ELR (cell line): ENCODE results near the gene F8.

Source experiments
- DNase-seq: peaks from one replicate; pipeline ENCODE4 v3.0.0-alpha.2; 2015; ENCODE audit warnings: low read depth

Gene F8

DNA sequence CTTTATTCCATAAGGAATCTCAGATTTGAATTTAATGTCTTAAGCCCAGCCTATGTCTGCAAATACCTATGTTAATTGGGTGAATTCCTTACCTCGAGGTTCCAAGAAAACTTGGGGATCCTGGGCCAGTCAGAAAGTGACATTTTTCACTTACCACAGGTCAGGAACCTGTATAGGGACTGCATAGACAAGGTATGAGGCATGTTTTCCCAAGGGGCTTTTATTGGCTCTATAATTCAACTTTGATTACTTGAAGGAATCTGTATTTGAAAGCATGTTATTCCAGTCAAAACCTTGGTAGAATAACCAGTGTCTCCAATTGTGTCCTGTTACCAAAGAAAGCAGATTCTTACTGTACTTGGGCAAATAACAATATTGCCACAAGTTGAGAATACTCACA is 208.7 kb downstream of the F8 start:
- DNase-seq, result no peak

DNA sequence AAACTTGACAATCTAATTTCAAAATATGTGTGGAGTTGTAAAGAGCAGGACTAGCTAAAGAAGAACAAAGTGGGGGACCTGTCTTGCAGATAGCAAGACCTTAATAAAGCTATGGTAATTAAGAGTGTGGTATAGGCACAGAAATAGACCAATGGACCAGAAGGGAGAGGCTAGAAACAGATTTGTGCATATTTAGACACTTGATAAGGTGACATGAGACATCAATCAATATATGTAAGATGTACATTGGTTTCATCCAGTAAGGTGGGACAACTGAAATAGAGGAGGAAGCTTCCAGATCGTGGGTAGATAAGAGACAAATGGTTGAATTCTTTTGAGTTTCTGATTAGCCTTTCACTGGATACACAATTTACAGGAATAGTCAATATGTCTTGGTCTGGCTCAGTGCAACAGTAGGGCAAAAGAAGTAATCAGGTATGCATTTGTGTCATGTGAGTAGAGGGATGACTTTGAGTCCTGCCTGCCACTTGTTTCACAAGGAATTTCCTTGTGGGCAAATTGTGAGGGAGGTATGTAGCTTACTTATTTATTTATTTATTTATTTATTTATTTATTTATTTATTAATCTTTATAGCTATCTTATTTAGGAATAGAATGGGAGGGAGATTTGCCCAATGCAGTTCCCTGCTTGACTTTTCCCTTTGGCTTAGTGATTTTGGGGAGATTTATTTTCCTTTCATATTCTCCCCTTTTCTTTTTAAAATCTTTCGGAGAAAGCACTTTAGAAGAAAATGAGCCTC is 210.0 kb downstream of the F8 start:
- DNase-seq, result no peak

DNA sequence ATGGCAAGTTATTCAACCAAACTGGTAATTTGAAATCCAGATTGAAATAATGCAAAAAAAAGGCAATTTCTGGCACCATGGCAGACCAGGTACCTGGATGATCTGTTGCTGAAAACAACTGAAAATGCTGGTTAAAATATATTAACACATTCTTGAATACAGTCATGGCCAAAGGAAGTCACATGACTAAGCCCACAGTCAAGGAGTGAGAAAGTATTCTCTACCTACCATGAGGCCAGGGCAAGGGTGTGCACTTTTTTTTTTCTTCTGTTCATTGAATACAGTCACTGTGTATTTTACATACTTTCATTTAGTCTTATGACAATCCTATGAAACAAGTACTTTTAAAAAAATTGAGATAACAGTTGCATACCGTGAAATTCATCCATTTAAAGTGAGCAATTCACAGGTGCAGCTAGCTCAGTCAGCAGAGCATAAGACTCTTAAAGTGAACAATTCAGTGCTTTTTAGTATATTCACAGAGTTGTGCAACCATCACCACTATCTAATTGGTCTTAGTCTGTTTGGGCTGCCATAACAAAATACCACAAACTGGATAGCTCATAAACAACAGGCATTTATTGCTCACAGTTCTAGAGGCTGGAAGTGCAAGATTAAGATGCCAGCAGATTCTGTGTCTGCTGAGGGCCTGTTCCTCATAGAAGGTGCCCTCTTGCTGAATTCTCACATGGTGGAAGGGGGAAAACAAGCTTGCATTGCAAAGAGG is 212.4 kb downstream of the F8 start:
- DNase-seq, result peak; percentile 18

DNA sequence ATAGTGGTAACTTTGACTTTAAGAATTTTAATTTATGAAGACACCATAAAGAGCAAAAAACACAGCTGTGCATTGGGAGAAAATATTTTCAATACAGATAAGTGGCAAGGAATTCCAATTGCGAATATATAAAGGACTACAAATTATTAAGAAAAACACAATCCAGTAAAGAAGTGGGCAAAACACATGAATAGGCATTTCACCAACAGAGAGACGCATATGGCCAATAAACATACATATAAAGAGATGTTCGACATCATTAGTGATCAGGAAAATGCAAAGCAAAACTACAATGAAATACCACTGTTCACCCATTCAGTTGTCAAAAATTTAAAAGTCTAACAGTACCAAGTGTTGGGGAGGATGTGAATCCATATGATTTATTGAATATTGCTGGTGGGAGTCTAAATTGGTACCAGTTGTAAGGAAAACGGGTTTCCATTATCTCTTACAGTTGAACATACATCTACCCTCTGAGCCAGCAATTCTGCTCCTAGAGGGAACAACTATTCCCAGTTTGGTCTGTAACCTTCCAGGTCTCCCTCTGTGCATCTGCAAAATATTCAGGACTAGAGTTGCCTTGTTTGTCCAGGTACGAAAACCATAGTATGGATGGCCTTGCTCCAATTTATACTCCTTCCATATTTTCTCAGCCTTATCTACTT is 215.6 kb downstream of the F8 start:
- no peak for DNase-seq

DNA sequence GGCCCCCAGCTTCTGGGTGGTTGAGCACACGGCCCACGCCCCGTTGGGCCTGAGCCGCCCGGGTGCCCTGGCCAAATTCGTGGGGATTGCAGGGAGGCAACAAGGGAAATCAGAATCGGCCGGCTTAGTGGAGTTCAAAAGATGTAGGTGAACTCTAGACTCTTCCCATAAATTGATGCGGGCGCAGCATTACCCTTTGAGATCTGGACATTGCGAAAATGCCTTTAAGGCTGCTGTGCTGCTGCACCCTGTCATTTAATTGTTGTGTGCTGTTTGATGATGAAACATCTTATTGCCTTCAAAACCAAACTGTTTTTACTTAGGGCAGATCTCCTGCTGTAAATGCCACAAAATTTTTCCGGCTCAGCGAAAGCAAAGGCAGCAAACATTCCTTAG is 216.8 kb downstream of the F8 start:
- DNase-seq, result no peak

DNA sequence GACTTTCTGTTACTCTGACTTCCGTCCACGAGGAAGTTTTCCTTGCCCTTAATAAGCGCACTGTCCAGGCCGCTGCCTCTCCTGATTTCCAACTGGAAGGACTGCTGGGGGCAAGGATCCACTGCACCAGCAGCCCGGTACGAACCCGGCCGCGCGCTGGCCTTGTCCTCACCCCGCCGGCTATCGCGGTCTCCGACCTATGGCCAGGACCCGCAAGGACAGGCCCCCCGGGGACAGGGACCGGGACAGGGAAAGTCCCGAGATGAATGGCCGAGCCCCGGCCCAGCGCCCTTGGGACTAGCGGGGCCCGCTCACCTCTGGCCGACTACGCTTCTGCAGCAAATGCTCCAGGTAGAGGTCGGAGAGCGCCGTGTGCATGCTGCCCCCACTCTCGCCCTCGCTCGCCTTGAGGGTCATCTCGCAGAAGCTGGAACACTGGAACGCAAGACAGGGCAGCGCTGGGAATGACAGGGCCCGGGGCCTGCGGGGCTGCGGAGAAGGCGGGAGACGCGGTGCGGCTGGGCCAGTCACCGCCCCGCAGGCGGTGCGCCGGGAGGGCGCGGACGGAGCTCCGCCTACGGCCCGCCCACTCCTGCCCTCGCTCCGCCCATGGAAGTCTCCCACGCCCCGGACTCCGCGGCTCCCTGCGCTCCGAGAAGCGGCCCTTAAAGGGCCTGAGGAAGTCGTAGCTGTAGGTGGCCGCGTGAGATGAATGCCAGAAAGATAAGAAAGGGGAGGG is 217.4 kb downstream of the F8 start, which contains the start of gene MPP1:
MPP1 (minus strand) TSS at position 529 of the 739 bp plus-strand sequence; CDS start at position 417, 112 bp downstream.
- DNase-seq, result peak; percentile 82

DNA sequence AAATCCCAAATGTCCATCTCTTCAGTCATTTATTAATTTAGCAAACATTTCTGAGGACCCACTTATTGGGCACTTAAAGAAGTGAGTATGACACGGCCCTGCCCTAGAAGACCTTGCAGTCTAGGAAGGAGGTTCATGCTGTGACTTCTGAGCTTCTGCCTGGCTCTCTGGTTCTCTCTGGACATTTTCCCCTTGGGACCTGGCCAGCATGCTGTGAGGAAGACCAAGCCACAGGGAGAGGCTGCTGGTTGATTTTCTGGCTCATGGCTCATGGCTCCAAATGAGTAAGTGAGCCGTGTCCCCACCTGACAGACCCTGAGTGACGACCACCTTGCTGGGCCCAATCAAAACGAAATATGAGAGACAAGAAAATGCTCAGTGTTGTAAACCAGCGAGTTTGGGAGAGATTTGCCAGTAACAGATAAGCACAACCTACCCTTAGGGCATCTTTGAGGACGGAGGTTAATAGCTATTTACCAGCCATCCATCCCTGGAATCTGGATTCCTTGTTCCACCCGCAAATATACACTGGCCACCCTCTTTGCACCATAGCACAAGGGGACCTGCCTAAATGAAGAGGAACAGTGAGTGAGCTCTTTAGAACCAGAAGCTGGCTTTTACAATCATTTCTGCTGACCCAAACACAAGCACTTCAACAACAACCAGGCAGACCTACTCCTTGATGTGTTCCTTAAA is 218.1 kb downstream of the F8 start:
- DNase-seq, result peak; percentile 28

DNA sequence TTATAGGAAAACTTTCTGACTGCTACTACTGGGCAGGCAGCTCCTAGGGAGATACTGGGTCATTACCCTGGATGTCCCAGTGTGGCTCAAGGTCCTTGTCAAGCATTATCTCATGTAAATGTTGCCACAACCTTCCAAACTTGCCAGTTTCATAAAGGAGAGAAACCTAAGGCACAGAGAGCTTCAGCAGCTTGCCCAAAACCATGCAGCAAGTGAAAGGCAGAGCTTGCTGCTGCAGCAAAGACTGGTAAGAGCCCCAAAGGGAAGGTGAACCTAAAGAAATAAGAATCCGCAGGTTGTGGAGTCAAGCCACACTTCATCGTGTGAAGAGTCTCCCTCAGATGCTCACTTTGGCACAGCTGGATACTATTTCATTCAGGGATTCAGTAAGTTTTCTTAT is 219.6 kb downstream of the F8 start:
- DNase-seq, result no peak

DNA sequence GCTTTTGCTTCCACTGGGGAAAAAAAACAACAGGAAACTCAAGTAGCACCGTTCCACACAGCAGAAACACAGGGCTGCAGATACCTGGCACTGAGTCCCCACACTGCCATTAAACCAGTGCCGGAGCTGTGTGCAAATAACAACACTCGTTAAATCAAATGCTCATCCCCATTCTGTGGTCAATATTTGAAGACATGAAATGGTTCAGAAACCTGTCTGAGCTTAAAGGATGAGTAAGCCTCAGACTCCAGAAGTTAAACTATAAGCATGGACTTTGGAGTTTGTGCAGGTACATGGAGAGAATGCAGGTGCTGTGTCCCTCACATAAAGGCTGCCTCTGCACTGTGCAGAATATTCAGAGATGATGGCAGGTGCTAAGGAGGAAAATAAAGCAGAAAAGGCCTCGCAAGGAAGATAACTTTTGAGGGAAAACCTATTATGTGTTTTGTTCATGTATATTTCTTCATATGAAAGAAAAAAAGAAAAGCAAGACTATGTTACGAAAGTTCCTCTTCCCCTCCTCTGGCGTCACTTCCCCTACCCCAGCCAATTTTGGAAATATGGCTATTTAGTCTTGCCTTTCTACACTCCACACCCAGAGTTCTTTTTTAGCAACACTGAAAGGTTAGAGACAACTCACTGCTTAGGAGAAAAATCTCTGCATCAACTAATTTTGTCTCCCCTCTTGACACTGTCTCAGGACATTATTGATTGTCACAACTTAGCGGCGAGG is 221.9 kb downstream of the F8 start:
- DNase-seq, result no peak

DNA sequence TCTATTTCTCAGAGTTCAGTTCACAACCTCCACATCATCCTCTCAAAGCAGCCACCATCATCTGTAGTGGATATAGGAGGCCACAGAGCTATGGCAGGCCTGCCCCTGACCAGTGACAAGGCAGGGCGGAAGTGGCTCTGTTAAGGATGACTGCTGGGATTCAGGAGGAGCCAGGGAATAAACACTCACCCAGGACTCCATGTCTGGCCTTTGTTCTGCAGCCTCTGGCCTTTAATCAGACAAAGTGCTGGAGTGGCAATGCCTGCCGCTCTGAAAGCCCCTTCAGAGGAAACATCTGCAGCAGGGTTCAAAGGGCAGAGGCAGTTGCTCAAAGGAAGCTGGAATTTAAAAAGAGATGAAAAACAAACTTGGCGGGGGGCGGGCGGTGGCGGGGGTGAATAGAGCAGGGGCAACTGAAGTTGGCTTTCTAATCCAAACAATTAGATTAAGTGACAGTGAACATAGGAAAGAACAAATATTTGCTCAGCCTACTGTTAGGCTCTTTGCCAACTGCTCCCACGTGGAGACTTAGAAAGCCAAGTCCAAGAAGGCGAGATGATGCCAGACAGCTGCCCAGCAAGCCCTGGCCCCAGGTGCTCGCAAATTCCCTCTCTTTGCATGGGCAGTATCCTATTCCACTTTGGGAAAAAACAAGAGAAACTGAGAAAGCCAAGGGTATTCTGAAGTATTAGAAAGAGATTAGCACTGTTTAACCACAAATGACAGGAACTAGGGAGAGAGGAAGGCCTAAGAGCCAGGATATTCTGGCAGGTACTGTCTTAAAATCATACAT is 222.8 kb downstream of the F8 start:
- DNase-seq, result no peak

DNA sequence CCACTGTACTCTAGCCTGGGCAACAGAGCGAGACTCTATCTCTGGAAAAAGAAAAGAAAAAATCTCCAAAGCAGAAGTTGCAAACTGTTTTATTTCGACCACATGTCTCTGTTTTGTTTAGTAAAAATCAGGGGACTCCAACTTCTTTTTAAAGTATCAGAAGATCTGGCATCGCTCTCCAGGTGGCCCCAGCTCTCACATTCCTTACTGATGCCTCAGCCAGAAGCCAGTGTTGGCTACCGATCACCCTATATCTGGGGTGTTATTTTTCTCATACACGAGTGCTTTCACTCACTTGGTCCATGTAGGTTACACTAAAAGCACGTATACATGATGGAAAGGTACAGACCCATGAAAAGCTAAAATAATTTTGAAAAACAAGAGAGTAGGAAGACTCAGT is 225.5 kb downstream of the F8 start:
- DNase-seq, result peak; percentile 36

DNA sequence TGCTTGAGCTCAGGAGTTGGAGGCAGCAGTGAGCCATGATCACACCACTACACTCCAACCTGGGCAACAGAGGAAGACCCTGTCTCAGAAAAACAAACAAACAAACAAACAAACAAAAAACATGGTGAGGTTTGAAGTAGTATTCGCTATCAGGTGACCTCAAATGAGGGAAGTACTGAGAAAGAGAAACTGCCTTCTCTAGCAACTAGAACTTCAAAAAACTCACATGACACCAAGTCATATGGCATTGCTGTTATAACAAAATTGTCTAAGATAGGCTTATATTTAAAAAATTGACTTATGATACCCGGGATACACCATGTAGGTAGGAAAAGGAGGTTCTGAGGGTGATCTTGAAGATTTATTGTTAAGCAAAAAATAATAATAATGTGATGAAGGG is 227.5 kb downstream of the F8 start:
- DNase-seq, result no peak

DNA sequence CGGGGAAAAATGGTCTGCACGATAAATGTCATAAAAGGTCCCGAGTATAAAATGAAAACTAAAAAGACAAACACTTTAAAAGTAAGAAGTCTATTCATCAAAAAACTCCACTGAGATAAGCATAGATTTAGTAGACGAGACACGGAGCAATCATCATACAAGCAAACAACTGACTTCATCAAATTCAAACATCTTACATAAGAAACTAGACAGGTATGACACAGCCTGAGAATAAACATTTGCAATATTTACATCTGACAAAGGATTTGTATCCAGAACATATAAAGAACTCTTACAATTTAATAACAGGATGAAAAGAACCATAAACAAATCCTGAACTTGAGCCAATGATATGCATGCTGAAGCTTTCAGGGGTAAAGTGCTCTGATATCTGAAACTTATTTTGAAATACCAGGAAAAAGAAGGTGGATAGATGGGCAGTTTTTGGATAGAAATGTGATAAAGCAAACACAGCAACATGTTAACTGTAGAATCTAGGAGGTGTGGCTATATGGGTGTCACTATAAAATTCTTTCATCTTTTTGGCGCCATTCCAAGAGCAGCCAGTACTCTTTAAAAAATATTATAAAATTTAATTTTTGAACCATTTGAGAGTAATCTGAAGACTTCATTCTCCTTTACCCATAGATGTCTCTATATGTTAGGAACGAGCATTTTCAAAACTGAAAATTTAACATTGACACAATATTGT is 229.3 kb downstream of the F8 start:
- DNase-seq, result no peak

DNA sequence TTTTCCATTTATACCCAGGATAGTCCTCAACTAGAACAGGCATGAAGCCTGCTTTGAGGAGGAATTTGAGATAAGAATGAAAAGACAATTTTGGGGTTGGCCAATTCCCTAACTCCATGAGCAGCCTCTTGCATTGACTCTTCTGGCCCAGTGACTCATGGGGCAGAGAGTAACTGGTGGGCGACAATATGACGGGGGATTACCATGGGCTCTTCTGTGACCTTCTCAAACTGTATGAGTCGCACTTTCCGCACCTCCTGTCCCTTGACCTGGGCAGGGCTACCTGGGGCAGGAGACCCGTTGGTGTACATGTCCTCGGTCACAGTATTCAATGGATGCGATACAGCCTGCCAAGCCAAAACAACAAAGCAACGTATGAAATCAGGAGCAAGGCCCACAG is 230.6 kb downstream of the F8 start:
- DNase-seq, result no peak

DNA sequence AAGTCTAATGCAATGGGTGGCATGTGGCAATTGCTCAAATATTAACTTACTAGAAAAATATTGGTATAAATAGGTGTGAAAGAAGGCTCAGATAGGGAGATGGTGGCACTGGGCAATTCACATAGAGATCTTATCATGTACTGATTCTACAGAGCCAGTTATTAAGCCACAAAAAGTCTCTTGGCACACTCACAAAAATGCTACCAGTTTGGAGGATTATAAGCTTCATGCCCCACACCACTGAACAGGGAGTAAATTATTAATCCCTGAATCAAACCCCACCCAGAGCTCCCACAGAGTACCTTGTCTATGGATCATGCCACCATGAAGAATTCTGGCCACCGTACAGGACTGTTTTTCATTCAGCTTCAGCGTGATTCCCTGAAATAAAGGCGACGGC is 231.1 kb downstream of the F8 start:
- no peak for DNase-seq
